Progenitor cell of endocrine pancreas (in vitro differentiated cells): ENCODE data around the gene DOCK4. TPM values are rescaled to one million over a fixed set of nuclear protein-coding genes. Genes with fewer than 3 reads are reported as not detected.

ENCODE experiments used
- DNase-seq: peaks from one replicate; pipeline ENCODE4 v3.0.0; 2021; ENCODE audit warnings: low spot score; ENCODE audit not compliant: unreplicated experiment
- H3K27ac Mint-ChIP-seq: 2 replicates; pipeline ENCODE4 v1.8.0; 2021; ENCODE audit warnings: mild to moderate bottlenecking, moderate library complexity, mixed read lengths
- H3K27me3 Mint-ChIP-seq: 2 replicates; pipeline ENCODE4 v1.8.0; 2021; ENCODE audit warnings: mixed read lengths
- H3K36me3 Mint-ChIP-seq: 2 replicates; pipeline ENCODE4 v1.8.0; 2022; ENCODE audit warnings: mixed read lengths; ENCODE audit not compliant: insufficient read depth
- H3K4me1 Mint-ChIP-seq: 2 replicates; pipeline ENCODE4 v1.8.0; 2021; ENCODE audit warnings: low read depth, mixed read lengths
- H3K4me3 Mint-ChIP-seq: 2 replicates; pipeline ENCODE4 v1.8.0; 2021; ENCODE audit warnings: low read depth, mild to moderate bottlenecking, moderate library complexity, mixed read lengths
- H3K9me3 Mint-ChIP-seq: 2 replicates; pipeline ENCODE4 v1.8.0; 2021; ENCODE audit warnings: low read depth, mixed read lengths
- CTCF ChIP-seq: fragments of 200-600 bp; sonication (generic); IDR thresholded peaks from one replicate; pipeline ENCODE4 v1.5.0; 2021; ENCODE audit warnings: antibody characterized with exemption, mild to moderate bottlenecking; ENCODE audit not compliant: unreplicated experiment
- total RNA-seq: library from RNA; stranded (reverse); gene quantifications from 2 replicates; pipeline ENCODE4 v1.2.1, GENCODE V29; 2021

The DOCK4 gene
- total RNA-seq, 1 donor from 2014 or later: 28.8 TPM

- DNase-seq: no peak
- TF ChIP-seq CTCF: no peak
- Mint-ChIP-seq H3K4me1 (peaks cover 6% of the 10 kb centered on the region), H3K27ac (no peak overlapping the region), H3K9me3 (peaks cover 9% of the 10 kb centered on the region), H3K36me3 (peaks cover 6% of the 10 kb centered on the region), H3K27me3 (no peaks in the 10 kb centered on the region), H3K4me3 (no peak overlapping the region)
These were observed 129.9 kb downstream of the DOCK4 start for GRCh38 chr7:112076324-112076723.

GRCh38 chr7:112074464-112074863 is 131.7 kb downstream of the DOCK4 start:
- Mint-ChIP-seq H3K36me3 (peaks cover 6% of the 10 kb centered on the region), H3K4me3 (no peak overlapping the region), H3K27me3 (no peaks in the 10 kb centered on the region), H3K9me3 (peaks cover 9% of the 10 kb centered on the region), H3K4me1 (peaks cover 14% of the 10 kb centered on the region), H3K27ac (no peak overlapping the region)
- TF ChIP-seq CTCF: no peak
- DNase-seq: no peak

GRCh38 chr7:112073530-112073929 is 132.7 kb downstream of the DOCK4 start:
- peaks cover 6% of the 10 kb centered on the region for H3K36me3 Mint-ChIP-seq
- no peak for TF ChIP-seq CTCF
- H3K4me3 Mint-ChIP-seq: no peak overlapping the region
- peaks cover 9% of the 10 kb centered on the region for H3K9me3 Mint-ChIP-seq
- peaks cover 12% of the 10 kb centered on the region for H3K4me1 Mint-ChIP-seq
- H3K27ac Mint-ChIP-seq: no peak overlapping the region
- no peaks in the 10 kb centered on the region for H3K27me3 Mint-ChIP-seq
- no peak for DNase-seq

- peaks cover 6% of the 10 kb centered on the region for H3K36me3 Mint-ChIP-seq
- H3K4me1 Mint-ChIP-seq: peaks cover 15% of the 10 kb centered on the region
- peaks cover 9% of the 10 kb centered on the region for H3K9me3 Mint-ChIP-seq
- no peak for DNase-seq
- no peak overlapping the region for H3K4me3 Mint-ChIP-seq
- TF ChIP-seq CTCF: no peak
- no peak overlapping the region for H3K27ac Mint-ChIP-seq
- no peaks in the 10 kb centered on the region for H3K27me3 Mint-ChIP-seq
These were observed 133.5 kb downstream of the DOCK4 start for GRCh38 chr7:112072541-112073245.

GRCh38 chr7:112071856-112072255 is 134.3 kb downstream of the DOCK4 start:
- Mint-ChIP-seq H3K9me3 (peaks cover 9% of the 10 kb centered on the region), H3K4me1 (peaks cover 21% of the 10 kb centered on the region), H3K4me3 (no peak overlapping the region), H3K27ac (no peak overlapping the region), H3K27me3 (no peaks in the 10 kb centered on the region), H3K36me3 (peaks cover 6% of the 10 kb centered on the region)
- no peak for TF ChIP-seq CTCF
- DNase-seq: no peak
